ENCODE measurements around the gene NRBP1. TPM values are rescaled to one million over a fixed set of nuclear protein-coding genes. Genes with fewer than 3 reads are reported as not detected.

NRBP1 gene
- total RNA-seq, 4 donors from 2014 or later = 74.8 to 96.0 (median 85.8) TPM

DNA sequence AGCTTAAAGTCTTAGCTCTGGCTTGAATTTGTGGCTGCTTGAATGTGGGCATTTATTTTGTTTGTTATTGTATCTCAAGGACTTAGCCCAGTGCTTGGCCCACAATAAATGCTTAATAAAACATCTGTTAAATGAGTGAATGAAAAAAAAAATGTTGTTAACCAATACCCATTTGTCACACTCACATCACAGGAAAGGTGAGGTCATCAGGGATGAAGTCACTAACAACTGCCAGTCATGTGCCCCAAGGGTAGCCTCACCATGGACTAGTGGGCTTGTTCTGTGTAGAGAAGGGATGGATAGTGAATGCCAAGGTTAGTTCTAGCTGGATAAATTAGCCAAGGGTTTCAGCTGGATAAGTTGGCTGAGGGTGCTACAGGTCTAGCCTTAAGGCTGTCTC lies 3.0 kb downstream of the NRBP1 start:
- H3K36me3 ChIP-seq = peaks cover 29 to 39% (median 35%) of the 10 kb centered on the region in 4 donors
- no peak overlapping the region for H3K4me3 ChIP-seq
- TF ChIP-seq, protein P1, sequence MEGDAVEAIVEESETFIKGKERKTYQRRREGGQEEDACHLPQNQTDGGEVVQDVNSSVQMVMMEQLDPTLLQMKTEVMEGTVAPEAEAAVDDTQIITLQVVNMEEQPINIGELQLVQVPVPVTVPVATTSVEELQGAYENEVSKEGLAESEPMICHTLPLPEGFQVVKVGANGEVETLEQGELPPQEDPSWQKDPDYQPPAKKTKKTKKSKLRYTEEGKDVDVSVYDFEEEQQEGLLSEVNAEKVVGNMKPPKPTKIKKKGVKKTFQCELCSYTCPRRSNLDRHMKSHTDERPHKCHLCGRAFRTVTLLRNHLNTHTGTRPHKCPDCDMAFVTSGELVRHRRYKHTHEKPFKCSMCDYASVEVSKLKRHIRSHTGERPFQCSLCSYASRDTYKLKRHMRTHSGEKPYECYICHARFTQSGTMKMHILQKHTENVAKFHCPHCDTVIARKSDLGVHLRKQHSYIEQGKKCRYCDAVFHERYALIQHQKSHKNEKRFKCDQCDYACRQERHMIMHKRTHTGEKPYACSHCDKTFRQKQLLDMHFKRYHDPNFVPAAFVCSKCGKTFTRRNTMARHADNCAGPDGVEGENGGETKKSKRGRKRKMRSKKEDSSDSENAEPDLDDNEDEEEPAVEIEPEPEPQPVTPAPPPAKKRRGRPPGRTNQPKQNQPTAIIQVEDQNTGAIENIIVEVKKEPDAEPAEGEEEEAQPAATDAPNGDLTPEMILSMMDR (IDR thresholded peaks at IDR 0.05) = no peak
- no peak for TF ChIP-seq POLR2A (IDR thresholded peaks at IDR 0.05; ENCODE audit: low read depth)
- no peak for TF ChIP-seq EP300 (IDR thresholded peaks at IDR 0.05)
- TF ChIP-seq POLR2AphosphoS5 (IDR thresholded peaks at IDR 0.05) = no peak
- H3K9me3 ChIP-seq = no peaks in the 10 kb centered on the region
- intact Hi-C loops (cut with DNase I) = no loop called here
- H3K27me3 ChIP-seq = no peaks in the 10 kb centered on the region
- H3K27ac ChIP-seq (replicated peaks in 1 of 4) = peak overlapping the region in 1 of 4 donors; percentile 99
- no peak for DNase-seq (ENCODE audit: extremely low spot score)
- peaks cover 35 to 51% (median 46%) of the 10 kb centered on the region in 4 donors for H3K4me1 ChIP-seq

DNA sequence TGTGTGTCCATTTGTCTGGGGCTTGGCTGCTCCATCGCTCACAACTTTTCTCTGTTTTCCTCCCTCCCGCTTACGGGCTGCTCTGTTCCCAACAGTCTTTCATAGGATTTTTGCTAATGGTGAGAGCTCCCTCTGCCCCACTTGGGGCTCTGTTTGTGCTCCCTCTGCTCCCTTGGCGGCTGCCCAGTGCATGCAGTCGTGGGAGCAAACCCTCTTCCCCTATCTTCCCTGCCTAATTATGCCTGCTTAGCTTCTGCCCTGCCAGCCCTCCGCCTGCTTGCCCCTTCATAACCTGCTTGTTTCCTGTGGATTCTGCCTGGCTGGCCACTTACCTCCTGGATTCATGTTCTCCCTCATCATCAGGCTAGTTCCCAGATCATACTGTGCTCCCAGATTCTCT lies 7.2 kb downstream of the NRBP1 start:
- Histone ChIP-seq H3K4me3 (no peak overlapping the region), H3K36me3 (peaks cover 67 to 82% (median 77%) of the 10 kb centered on the region in 4 donors), H3K27ac (replicated peaks in 1 of 4) (no peak overlapping the region), H3K4me1 (peaks cover 18 to 28% (median 27%) of the 10 kb centered on the region in 4 donors), H3K9me3 (no peaks in the 10 kb centered on the region), H3K27me3 (no peaks in the 10 kb centered on the region)
- intact Hi-C loops (cut with DNase I) = no loop called here
- TF ChIP-seq, protein P1 (IDR thresholded peaks at IDR 0.05) = no peak
- no peak for TF ChIP-seq POLR2A (IDR thresholded peaks at IDR 0.05; ENCODE audit: low read depth)
- no peak for TF ChIP-seq POLR2AphosphoS5 (IDR thresholded peaks at IDR 0.05)
- no peak for TF ChIP-seq EP300 (IDR thresholded peaks at IDR 0.05)
- DNase-seq (ENCODE audit: extremely low spot score) = no peak
- WGBS = 91% methylated on average over 6 of the region's 6 CpGs

DNA sequence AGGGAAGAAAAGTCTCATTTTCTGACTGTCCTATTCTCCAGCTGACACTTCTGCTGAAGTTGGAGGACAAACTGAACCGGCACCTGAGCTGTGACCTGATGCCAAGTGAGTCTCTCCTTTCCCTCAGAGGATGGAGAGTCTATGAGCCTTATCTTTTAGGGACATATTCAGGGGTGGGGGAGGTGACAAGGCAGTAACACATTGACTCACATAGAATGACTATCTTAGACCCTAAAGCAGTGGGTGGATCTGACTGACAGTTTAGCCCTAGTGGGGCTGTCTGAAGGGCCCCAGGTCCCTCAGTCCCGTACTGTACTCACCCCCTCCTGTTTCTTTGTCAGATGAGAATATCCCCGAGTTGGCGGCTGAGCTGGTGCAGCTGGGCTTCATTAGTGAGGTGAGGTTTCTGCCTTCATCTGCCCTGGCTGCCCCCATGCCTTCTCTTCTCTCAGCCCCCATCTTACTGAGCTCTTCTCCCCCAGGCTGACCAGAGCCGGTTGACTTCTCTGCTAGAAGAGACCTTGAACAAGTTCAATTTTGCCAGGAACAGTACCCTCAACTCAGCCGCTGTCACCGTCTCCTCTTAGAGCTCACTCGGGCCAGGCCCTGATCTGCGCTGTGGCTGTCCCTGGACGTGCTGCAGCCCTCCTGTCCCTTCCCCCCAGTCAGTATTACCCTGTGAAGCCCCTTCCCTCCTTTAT lies 12.9 kb downstream of the NRBP1 start:
- intact Hi-C loops (cut with DNase I) = no loop called here
- TF ChIP-seq, protein P1 (IDR thresholded peaks at IDR 0.05) = no peak
- no peak for TF ChIP-seq POLR2AphosphoS5 (IDR thresholded peaks at IDR 0.05)
- WGBS = 76% methylated on average over 10 of the region's 10 CpGs
- H3K4me1 ChIP-seq = peaks cover 7 to 15% (median 14%) of the 10 kb centered on the region in 4 donors
- H3K36me3 ChIP-seq = peaks cover 52 to 91% (median 84%) of the 10 kb centered on the region in 4 donors
- DNase-seq (ENCODE audit: extremely low spot score) = no peak
- H3K27me3 ChIP-seq = no peaks in the 10 kb centered on the region
- H3K27ac ChIP-seq (replicated peaks in 1 of 4) = no peak overlapping the region
- H3K9me3 ChIP-seq = no peaks in the 10 kb centered on the region
- no peak overlapping the region for H3K4me3 ChIP-seq

DNA sequence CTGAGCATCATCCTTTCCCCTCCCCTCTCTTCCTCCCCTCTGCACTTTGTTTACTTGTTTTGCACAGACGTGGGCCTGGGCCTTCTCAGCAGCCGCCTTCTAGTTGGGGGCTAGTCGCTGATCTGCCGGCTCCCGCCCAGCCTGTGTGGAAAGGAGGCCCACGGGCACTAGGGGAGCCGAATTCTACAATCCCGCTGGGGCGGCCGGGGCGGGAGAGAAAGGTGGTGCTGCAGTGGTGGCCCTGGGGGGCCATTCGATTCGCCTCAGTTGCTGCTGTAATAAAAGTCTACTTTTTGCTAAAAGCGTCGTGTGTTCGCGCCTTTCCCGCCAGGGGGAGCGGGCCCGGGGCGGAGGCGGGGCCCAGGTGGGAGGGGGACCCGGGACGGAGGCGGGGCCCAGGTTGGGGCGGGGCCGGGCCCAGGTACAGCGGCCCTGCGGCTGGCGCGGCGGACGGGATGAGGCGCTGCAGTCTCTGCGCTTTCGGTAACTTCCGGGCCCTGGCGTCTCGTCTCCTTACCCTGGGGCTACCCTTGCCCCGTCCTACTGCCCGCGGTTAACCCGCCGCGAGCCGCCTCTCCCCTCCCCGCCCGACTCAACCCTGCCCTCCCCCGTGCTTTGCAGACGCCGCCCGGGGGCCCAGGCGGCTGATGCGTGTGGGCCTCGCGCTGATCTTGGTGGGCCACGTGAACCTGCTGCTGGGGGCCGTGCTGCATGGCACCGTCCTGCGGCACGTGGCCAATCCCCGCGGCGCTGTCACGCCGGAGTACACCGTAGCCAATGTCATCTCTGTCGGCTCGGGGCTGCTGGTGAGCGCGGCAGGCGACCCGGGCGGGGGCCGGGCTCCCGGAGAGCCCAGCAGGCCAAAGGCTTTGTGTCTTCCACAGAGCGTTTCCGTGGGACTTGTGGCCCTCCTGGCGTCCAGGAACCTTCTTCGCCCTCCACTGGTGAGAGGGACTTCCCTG lies 13.8 kb downstream of the NRBP1 start, which contains the start of gene KRTCAP3:
TSS of gene KRTCAP3 (plus strand) at position 424 of the 962 bp plus-strand sequence. CDS start at position 456, 32 bp downstream.
- H3K4me1 ChIP-seq = peaks cover 7 to 15% (median 14%) of the 10 kb centered on the region in 4 donors
- 39% methylated on average over 31 of the region's 80 CpGs for whole genome bisulfite sequencing
- peak within 1 kb of the TSS; percentile 15 to 65 (median 55) for H3K27ac ChIP-seq (replicated peaks in 1 of 4)
- H3K36me3 ChIP-seq = peaks cover 44 to 87% (median 79%) of the 10 kb centered on the region in 4 donors
- peak within 1 kb of the TSS; percentile 30 to 45 (median 32) for H3K4me3 ChIP-seq
- no peaks in the 10 kb centered on the region for H3K9me3 ChIP-seq
- no peak for TF ChIP-seq EP300 (IDR thresholded peaks at IDR 0.05)
- TF ChIP-seq, protein P1 (IDR thresholded peaks at IDR 0.05) = peak in 1 of 3 experiments; percentile 21
- peak in 1 of 2 donors; percentile 4 for TF ChIP-seq POLR2AphosphoS5 (IDR thresholded peaks at IDR 0.05)
- TF ChIP-seq POLR2A (IDR thresholded peaks at IDR 0.05; ENCODE audit: low read depth) = no peak
- intact Hi-C loops (cut with DNase I) = no loop called here
- no peak for DNase-seq (ENCODE audit: extremely low spot score)
- no peaks in the 10 kb centered on the region for H3K27me3 ChIP-seq

Measured in esophagus muscularis mucosa (tissue), 4 donors.